GM21447 (cell line): ENCODE measurements around the gene BMP5.

ENCODE experiments used
- ATAC-seq: cut with Tn5 transposase; IDR thresholded peaks from one replicate; pipeline ENCODE4 v1.9.1; 2021; ENCODE audit not compliant: unreplicated experiment

Gene BMP5

DNA sequence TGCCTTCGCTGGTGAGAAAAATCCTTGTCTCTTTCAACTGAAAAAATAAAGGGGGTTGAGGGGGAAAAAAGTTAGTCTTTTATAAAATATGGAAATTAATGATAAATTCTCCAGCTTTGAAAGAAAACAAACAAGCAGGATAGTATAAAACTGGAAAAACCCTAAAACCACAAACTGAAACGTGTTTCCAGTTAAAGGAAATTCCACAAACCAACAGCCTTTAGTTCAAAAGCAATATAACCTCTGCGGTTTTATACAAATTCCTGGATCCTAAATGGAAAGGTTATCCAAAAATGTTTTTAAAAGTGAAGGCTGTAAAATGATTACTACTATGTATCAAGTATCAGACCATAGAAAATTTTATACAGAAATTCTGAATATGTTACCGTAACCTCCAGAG, 55.6 kb downstream of the BMP5 start:
- no peak for ATAC-seq

DNA sequence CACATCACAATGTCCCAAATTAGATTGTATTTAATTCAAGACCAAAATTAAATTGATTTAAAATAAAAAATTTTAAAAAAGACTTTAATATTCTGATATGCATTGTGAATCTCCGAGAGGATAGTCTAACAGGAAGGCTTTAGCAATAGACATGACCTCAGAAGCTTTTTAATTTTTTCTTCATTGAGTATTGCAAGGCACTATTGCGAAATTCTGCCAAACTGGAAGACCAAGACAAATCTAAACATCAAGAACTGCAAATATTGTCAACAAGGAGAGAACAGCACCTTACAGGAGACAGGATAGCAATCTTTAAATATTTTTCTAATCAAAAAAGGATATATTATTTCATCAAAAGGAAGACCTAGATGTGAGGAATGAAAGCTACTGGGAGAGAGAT, 56.9 kb downstream of the BMP5 start:
- no peak for ATAC-seq

DNA sequence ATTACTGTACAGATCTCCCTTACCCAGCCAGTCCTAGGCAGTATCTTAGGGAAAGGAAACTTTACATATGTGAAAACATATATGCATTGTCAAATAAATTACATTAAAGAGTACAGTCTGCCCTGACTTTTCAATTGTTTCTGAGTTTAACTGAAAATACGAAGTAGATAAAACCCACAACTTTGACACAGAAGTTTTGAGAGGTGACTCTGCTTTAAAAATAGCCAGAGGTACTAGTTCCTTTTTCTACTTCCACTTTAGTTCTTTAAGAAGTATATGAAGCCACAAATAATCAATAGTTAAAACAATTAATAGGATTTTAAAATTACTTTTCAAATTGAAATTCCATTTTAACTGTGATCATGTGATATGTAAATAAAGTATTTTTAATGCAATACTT, 62.9 kb downstream of the BMP5 start:
- ATAC-seq: no peak

DNA sequence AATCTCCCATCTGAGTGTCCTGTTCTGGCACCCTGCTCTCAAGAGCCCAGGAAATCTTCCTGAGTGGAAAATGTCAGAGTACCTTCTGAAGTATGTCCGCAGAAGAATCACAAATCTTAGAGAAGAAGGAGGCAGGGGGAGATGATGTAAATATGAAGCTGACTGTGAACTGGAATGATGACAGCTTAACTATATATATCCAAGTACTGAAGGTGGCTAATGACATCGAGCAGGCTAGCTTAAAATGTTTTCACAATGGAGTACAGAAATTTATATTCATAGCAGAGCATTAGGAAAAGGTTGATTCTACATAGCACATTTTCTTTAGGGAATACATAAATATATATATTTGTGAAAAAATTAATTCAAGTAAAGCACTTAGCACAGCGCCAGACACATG, 64.3 kb downstream of the BMP5 start:
- no peak for ATAC-seq

DNA sequence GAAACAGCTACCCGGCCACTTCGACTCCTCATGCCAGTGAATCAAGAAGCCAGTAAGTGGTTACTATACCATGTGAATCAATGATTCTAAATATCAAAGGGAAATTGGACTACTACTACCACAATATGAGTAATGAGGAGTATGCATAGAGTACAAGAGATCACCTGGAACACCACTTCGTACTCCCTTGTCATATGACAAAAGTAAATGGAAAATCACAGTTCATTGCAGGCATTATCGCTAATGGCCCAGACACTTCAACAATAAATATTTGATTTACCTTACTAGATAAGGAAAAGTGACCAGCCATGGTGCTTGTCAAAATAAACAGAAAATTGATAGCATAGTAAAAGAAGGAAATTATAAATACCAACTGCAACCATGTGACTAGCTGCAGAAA, 73.1 kb downstream of the BMP5 start:
- ATAC-seq: no peak

DNA sequence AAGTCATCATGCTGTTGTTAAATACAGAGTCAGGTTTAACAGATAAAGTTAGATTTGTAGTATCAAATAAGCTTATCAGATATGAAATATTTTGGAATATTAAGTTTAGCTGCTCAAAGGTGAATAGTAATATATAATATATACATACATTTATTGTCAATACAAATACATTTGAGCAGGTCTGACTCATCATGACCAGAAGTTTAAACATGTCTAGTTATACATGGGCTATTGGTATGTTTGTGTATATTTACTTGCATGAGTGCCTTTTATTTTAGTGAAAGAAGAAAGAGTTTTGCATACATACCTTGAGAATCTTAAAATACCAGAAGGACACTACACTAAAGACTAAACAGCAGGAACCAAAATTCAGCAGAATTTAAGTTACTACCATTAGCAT, 76.8 kb downstream of the BMP5 start:
- no peak for ATAC-seq

DNA sequence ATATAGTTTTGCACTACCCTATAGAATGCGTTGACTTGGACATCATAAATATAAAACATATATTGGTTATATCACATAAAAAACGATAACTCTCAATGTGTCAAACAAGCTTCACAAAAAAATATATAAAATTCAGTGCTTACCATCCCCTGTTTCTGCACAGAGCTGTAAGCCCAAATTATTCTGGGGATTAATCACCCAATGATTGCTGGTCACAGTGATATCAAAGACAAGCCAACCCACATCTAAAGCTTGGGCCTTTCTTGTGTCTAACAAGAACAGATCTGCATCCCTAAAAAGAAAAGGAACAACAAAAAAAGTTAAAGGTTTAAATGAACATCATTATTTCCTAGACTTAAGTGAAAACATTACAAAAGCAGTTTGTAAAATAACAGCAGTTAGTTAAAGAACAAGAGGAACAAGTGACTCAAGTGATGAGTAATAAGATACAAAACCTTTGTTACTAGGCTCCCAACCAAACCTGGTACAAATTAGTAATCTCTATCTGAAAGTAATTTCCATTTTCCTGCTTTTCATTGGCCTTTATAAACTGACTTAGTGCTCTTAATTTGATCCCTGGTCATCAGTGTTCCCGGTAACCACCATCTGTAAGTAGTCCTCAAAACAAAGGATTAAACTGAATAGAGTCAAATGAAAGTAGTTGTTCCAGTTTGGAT, 81.1 kb downstream of the BMP5 start:
- no peak for ATAC-seq

DNA sequence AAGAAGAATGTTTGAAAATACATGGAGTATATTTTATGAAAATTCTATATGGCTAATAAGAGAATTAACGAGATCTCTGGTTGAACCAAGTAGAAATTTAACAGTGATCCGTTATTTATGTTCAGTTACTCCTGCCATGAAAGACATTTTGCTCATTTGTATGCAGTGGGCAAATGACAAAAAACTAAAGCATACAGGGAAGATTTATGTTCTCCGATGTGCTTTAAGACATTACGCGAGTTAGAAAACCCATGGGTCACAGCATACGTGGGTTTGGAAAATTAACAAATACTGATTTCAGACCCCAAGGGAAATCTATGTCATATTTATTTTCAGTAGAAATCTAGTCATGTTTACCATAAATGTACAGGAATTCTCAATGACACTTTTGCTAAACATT, 90.1 kb downstream of the BMP5 start:
- no peak for ATAC-seq

DNA sequence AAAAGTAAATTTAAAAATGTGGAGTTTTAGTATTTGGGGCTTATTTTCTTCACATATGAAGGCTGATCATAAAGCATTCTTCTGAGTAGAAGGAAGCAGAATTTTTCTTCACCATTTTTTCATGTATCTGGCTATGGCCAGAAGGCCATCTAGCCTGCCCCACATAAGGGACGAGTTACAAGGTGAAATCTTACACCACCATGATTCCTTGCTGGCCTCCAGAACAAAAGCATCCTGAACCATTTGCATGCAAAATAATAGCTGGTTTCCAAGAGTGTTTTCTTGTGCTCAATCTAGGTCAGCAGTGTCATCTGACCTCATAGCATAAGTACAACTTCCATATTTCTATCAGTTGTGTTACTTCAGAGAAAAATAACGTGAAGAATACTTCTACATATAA, 93.1 kb downstream of the BMP5 start:
- no peak for ATAC-seq

DNA sequence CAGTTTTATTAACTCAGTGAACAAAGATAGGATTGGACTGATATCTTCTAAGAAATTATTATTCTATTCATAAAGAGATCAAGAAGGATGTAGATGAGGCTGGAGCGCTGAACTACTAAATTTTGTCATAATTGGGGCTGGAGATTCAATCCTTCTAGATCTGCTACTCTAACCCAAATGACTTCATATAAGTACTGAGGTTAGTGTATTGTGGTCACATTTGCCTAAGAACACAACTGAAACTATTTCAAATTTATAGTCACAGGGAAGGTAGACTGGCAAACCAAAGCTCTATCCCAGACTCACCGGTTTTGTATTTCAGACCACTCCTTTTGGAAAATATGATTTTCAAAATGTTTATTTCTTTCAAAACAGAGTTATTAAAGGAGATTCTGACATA, 96.7 kb downstream of the BMP5 start:
- no peak for ATAC-seq

DNA sequence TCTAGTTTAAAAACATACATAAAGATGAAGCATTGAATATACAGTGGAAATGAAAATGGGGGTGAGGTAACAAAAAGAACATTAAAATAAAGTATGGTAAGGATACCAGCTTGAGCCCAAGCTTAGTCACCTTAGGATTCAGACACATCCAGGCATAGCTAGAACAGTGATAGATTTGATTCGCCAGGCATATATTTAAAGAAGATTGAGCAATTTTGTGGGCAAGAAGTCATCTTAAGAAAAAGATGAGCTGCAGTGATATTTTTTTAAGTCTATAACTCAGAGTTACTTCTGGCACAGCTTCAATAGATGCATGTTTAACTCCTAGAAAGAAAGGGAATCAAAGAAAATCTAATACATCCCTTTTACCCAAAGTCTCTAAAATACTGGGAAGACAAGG, 97.9 kb downstream of the BMP5 start:
- ATAC-seq: no peak

DNA sequence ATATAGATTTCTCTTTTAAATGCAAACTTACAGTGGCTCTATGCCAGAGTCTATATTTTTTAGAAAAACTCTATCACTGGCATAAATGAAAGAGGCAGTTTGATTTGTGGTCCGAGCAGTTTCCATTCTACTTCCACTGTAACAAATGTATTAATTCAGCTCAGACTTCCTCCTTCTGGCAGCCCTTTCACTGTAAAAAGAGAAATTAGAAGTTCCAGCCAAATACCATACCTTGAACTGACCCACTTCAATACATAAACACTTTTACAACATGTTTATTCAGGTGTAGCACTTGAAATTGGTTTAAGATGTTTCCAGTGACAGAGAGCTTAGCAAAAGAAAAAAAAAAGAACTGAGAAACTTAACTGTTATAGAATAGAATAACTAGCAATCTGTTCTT, 99.3 kb downstream of the BMP5 start:
- no peak for ATAC-seq

DNA sequence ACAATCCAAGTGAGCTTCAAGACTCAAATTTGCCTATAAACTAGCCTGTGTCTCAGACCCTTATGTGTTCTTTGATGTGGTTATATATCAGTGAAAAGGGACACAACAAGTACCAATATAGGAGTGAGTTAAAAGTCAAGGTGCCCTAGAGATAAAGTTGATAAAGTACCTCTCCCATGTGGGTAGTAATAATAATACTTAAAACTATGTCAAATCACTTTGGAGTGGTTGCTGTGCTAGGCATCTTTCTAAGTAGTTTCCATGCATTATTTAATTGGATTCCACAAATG, 100.4 kb downstream of the BMP5 start:
- ATAC-seq: no peak

DNA sequence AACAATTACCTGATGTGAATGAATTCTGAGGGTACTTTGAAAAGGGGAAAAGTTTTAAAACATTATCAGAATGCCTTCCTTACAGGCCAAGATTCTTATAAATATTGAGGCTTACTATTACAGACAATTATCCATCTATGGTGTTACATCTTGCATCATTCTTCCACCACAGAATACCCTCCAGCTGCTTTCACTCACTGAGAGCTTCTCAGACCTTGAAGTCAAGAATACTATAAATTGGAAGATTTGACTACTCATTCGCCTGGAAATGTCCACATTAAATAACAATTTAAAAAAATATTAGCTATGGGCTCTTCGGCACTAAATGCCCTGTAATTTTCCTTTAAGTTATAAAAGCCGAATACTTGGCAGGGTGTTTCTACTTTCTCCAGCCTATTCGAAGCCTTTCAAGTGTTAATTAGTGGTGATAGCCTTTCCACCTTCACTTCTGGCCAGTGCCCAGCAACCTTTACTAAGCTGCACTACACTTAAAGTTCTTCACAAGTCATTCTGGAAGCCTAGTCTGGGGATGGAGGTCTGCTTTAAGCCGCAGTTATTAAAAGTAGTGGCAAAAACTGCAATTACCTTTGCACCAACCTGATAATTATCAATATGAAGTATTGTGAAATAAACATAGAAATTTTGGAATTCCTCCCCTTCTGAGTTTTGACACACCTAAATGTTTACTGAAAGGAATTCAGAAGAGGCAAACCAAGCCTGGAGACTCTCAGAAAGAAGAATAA, 100.9 kb downstream of the BMP5 start:
- ATAC-seq: no peak

DNA sequence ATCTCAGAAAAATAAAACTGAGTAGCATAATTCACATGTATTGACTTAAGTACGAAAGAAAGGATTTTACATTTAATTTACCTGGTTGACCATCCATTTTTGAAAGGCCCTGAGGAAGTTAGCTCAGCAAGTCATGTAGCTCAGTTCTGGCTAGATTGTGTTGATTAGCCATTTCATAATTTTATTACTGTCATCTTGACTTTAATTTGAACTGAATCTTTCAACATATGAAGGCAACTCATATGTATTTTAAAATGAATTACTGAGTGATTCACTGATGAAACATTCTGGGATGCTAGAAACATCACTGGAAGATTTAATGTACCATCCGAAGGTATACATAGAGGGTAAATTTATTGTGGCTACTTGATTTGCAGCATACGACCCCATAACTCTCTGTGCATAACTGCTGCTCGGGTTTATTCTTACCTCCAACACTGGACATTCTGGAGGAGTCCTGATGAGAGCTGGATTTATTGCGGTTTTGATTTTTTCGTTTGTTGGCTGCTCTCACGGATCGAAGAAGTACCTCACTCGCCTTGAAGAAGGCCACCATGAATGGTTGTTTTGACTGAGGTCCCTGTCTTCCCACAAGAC, 101.7 kb downstream of the BMP5 start:
- no peak for ATAC-seq

DNA sequence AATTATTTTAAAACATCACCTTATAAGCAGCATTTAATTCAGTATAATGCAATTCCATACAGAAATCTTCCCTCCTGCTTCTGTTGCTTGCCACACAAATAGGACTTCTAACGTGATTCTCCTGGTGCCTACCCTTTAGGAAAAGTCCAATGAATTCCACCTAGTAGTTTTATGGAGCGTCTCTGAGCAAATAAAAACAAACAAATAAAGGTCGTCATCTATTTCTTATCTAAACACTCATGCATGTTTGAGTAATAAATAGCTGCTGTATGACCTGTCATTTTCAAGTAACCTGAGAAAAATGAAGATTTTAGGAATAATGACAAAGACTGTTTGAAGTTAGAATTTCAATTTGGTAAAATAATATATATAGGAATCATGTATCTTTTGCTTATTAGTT, 102.7 kb downstream of the BMP5 start:
- ATAC-seq: no peak

DNA sequence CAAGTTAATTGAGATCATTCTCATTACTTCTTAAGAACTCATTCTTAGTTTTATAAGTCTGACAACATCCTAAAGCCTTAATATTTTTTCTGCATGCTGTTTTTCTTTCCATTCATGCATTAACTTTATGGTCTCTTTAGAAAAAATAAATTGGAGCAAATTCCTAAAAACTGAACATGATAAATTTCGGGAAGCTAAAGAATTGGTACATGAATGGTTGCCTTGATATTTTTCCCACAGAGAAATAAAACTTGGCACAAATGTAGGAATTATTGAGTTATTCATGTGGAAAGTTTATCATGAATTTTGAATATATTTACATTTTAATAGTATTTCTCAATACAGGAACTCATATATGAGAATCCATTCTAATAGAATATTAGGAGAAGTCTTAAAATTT, 115.9 kb downstream of the BMP5 start:
- no peak for ATAC-seq

DNA sequence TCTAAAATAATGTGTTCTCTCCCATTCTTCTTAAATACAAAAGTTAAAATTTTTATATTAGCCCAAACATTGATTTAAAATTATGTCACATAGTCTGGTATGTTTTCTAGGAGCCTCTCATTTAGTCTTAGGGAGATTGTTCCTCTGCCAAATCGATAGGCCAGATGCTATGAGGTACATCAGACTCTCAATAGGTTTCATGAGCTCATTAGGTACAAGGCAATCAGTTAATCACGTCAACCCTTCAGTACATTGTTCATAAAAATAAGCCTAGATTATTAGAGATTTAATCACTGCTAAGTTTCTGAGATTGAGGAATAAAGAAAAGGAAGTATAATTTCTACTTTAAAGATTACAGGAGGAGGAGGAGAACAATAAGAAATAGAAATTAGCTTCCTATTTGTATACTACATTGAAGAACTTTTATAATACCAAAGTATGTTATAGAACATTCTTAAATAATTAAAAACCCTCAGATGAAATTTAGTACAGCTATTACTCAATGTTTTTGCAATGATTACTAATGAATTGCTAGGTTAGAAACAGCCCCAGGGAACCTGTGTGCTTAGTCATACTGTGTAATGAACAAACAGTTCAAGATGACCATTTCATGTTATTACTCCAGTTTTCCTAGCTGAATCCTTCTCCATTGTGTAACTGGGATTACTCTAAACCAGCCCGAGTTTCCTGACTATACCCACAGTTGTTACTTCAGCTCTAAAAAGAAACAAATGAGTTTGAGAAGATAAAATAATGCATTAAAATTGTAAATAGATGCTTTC, 117.0 kb downstream of the BMP5 start:
- no peak for ATAC-seq

DNA sequence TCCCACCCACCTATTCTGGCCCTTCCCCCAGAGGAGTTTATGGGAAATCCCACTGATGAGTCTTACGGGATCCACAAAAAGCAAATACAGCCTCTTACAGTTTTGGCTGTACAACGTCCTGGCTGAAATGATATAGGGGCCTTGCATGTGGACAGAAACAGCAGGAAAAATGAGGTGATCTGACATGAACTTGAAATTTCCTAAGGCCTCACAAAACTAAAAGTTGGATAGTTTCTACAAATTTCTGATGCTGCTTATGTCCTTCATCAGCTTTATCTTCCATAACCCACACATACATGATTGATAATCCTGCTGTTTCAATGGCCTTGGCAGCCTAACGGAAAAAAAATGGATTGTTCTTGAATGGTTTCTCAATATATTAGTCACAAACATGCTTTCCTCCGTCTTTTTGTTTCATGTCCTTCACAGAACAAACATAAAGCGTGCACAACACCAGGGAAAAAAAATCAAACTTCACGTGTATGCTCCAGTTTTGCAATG, 118.8 kb downstream of the BMP5 start:
- ATAC-seq: no peak

DNA sequence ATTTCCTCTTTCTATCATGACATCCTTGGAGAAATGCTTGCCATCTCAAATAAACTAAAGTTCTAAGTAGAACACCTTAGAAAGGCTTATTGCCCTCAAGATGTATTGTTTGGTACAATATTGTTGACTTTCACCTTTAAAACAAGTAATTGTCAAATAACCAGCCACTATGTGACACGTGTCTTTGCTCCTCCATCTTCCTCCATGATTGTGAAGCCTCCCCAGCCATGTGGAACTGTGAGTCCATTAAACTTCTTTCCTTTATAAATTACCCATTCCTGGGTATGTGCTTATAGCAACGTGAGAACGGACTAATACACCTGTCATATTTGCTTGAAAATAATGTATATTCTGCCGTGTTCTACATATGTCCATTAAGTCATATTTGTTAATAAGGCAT, 126.5 kb downstream of the BMP5 start:
- ATAC-seq: no peak

DNA sequence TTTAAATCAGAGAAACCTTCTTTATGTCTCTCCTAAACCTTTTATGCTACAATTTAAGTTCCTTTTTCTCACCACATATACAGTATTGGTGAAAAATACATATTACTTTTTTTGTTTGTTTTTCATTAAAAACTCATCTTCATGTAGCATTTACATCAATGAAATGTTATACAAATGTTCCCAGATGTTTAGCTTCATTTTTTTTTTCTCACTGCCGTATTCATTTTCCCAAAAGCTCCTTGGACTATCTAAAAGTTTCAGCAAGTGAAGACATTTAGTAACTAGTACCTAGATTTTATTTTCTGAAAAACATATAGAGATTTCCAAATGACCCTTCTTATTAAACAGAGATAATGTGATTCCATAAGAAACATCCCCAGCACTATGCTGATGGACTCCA, 128.9 kb downstream of the BMP5 start:
- ATAC-seq: no peak

DNA sequence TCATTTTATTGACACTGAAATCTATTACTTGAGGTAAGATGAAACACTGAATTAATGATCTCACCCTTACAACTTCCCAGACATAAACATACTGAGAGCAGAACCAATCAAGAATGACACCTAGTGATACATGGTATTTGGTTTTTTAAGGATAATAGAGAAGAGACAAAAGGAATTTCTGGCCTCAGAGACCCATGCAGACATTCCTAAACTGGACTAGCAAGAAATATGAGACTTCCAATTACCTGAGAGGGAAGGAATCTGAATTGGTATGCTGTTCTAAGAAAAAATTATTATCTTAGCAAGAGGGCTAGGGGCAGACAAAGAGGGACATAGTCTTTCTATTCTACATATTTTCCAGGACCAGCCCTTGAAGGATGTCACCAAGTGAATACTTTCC, 141.1 kb downstream of the BMP5 start:
- ATAC-seq: no peak
